Measurements from ENCODE around the gene ARL3.

- TF ChIP-seq YY1 (IDR thresholded peaks at IDR 0.05; ENCODE audit: insufficient read depth, insufficient read length): no peak
- TF ChIP-seq ZNF274 (IDR thresholded peaks at IDR 0.05; ENCODE audit: low read depth, low read length): no peak
Observed at GRCh38 chr10:102654566-102654965, 59.6 kb downstream of the ARL3 start.

Measured in NT2/D1 (cell line).